H1 (cell line): Measurements from ENCODE around the gene PITPNC1. TPM values are rescaled to one million over a fixed set of nuclear protein-coding genes. Genes with fewer than 3 reads are reported as not detected.

ENCODE experiments used
- CBX8 ChIP-seq: fragments of 300-800, 300-1000 bp; sonication (generic); IDR thresholded peaks from 2 replicates; pipeline ENCODE4 v1.7.1; 2016; ENCODE audit warnings: low read depth, low read length, borderline replicate concordance
- CREB1 ChIP-seq: IDR thresholded peaks from 2 replicates; pipeline ENCODE4 v1.6.1; 2012; ENCODE audit warnings: inconsistent platforms
- CTBP2 ChIP-seq: IDR thresholded peaks from 2 replicates; pipeline ENCODE4 v1.7.0; 2011; ENCODE audit warnings: borderline replicate concordance, mild to moderate bottlenecking, moderate library complexity, mixed read lengths, low read length; ENCODE audit not compliant: insufficient read depth, insufficient read length
- HDAC2 ChIP-seq, 2 experiments: fragments of 300-600 bp in 1 of 2; sonication (generic) in 1 of 2; IDR thresholded peaks; 2 replicates each; pipeline ENCODE4 v1.6.1; 2011 to 2012; ENCODE audit warnings: low read depth in 2 of 2, low read length in 2 of 2, mild to moderate bottlenecking in 2 of 2, moderate library complexity in 2 of 2, borderline replicate concordance in 1 of 2, inconsistent platforms in 1 of 2
- KDM1A ChIP-seq: fragments of 200-600, 300-600 bp; sonication (generic); IDR thresholded peaks from 2 replicates; pipeline ENCODE4 v1.7.1; 2016; ENCODE audit warnings: mild to moderate bottlenecking, low read length, borderline replicate concordance
- TAF7 ChIP-seq: optimal IDR thresholded peaks from 2 replicates; pipeline ENCODE3; 2011; ENCODE audit warnings: low read depth, mild to moderate bottlenecking, inconsistent platforms, low read length, moderate library complexity, borderline replicate concordance
- TBP ChIP-seq: IDR thresholded peaks from 2 replicates; pipeline ENCODE4 v1.6.1; 2011; ENCODE audit warnings: low read depth, low read length, improper control_type of control experiment
- polyA plus RNA-seq, 7 experiments: library from polyadenylated mRNA; depleted of rRNA in 3 of 7; stranded (reverse) in 5 of 7; unstranded in 2 of 7; fragments of >200 nt in 5 of 7; fragments of 200-250 nt in 2 of 7; gene quantifications; 1 replicate in 5 of 7; 2 replicates in 1 of 7; 4 replicates in 1 of 7; pipeline versions ENCODE4 v1.2.1 to v1.2.3, GENCODE V29; 2011 to 2013; ENCODE audit warnings: missing spikeins in 2 of 7, mixed read lengths in 2 of 7
- total RNA-seq: library from RNA; stranded (reverse); fragmentation: NEBNext Ultra II Directional; extraction: Animal tissue kit (Norgen Biotek cat#: 25700); gene quantifications from 2 replicates; pipeline ENCODE4 v1.2.1, GENCODE V29; 2021
- TF ChIP-seq, protein P1 (sequence below): fragments of 300-600 bp; sonication (generic); IDR thresholded peaks from 2 replicates; pipeline ENCODE4 v1.7.1; 2012; ENCODE audit warnings: low read length, moderate library complexity, mild to moderate bottlenecking, inconsistent platforms; ENCODE audit not compliant: insufficient replicate concordance

Gene PITPNC1
- total and polyA plus RNA-seq, 2 of the 8 experiments (the other 6 are each of a cell fraction or from before 2014, with no cell fraction given): 17.6 to 54.7 TPM

DNA sequence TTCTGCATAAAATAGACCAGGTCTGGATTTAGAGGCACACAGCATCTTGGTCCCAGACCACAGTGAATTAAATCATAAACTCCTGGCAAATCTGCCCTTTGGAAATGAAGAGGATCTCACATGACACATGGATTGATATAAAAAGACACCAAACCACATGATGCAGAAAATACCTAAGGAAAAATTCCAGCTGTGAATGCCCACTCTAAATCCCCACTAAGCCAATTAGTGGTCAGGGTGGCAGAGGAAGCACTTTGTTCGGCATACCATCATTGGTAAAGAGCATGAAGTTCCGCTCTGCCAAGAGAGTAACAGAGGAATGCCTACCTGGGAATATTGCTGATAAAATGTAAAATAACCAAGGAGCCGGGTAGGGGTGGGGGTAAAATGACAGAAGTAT, 308.3 kb downstream of the PITPNC1 start (continued):
- TF ChIP-seq, protein P1, sequence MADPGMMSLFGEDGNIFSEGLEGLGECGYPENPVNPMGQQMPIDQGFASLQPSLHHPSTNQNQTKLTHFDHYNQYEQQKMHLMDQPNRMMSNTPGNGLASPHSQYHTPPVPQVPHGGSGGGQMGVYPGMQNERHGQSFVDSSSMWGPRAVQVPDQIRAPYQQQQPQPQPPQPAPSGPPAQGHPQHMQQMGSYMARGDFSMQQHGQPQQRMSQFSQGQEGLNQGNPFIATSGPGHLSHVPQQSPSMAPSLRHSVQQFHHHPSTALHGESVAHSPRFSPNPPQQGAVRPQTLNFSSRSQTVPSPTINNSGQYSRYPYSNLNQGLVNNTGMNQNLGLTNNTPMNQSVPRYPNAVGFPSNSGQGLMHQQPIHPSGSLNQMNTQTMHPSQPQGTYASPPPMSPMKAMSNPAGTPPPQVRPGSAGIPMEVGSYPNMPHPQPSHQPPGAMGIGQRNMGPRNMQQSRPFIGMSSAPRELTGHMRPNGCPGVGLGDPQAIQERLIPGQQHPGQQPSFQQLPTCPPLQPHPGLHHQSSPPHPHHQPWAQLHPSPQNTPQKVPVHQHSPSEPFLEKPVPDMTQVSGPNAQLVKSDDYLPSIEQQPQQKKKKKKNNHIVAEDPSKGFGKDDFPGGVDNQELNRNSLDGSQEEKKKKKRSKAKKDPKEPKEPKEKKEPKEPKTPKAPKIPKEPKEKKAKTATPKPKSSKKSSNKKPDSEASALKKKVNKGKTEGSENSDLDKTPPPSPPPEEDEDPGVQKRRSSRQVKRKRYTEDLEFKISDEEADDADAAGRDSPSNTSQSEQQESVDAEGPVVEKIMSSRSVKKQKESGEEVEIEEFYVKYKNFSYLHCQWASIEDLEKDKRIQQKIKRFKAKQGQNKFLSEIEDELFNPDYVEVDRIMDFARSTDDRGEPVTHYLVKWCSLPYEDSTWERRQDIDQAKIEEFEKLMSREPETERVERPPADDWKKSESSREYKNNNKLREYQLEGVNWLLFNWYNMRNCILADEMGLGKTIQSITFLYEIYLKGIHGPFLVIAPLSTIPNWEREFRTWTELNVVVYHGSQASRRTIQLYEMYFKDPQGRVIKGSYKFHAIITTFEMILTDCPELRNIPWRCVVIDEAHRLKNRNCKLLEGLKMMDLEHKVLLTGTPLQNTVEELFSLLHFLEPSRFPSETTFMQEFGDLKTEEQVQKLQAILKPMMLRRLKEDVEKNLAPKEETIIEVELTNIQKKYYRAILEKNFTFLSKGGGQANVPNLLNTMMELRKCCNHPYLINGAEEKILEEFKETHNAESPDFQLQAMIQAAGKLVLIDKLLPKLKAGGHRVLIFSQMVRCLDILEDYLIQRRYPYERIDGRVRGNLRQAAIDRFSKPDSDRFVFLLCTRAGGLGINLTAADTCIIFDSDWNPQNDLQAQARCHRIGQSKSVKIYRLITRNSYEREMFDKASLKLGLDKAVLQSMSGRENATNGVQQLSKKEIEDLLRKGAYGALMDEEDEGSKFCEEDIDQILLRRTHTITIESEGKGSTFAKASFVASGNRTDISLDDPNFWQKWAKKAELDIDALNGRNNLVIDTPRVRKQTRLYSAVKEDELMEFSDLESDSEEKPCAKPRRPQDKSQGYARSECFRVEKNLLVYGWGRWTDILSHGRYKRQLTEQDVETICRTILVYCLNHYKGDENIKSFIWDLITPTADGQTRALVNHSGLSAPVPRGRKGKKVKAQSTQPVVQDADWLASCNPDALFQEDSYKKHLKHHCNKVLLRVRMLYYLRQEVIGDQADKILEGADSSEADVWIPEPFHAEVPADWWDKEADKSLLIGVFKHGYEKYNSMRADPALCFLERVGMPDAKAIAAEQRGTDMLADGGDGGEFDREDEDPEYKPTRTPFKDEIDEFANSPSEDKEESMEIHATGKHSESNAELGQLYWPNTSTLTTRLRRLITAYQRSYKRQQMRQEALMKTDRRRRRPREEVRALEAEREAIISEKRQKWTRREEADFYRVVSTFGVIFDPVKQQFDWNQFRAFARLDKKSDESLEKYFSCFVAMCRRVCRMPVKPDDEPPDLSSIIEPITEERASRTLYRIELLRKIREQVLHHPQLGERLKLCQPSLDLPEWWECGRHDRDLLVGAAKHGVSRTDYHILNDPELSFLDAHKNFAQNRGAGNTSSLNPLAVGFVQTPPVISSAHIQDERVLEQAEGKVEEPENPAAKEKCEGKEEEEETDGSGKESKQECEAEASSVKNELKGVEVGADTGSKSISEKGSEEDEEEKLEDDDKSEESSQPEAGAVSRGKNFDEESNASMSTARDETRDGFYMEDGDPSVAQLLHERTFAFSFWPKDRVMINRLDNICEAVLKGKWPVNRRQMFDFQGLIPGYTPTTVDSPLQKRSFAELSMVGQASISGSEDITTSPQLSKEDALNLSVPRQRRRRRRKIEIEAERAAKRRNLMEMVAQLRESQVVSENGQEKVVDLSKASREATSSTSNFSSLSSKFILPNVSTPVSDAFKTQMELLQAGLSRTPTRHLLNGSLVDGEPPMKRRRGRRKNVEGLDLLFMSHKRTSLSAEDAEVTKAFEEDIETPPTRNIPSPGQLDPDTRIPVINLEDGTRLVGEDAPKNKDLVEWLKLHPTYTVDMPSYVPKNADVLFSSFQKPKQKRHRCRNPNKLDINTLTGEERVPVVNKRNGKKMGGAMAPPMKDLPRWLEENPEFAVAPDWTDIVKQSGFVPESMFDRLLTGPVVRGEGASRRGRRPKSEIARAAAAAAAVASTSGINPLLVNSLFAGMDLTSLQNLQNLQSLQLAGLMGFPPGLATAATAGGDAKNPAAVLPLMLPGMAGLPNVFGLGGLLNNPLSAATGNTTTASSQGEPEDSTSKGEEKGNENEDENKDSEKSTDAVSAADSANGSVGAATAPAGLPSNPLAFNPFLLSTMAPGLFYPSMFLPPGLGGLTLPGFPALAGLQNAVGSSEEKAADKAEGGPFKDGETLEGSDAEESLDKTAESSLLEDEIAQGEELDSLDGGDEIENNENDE: no peak
- TF ChIP-seq KDM1A (no peak), CREB1 (no peak), TBP (no peak), CBX8 (no peak), HDAC2 (IDR thresholded peaks at IDR 0.05; ENCODE audit: borderline replicate concordance in 1 of 2, low read depth in 2 of 2, low read length in 2 of 2) (no peak), CTBP2 (no peak), TAF7 (no peak)
